ENCODE data around the gene UBXN11. TPM values are rescaled to one million over a fixed set of nuclear protein-coding genes. Genes with fewer than 3 reads are reported as not detected.

Gene UBXN11
- polyA plus RNA-seq, 1 of the 3 experiments (the other 2 are of a cell fraction) = 30.6 TPM

GRCh38 chr1:26286064-26286416 is 20.4 kb downstream of the UBXN11 start:
- no peak overlapping the region for H3K4me2 ChIP-seq
- H3K4me1 ChIP-seq (ENCODE audit: control insufficient read depth in 1 of 2, insufficient read depth in 2 of 2, low read depth in 1 of 2, low read length in 1 of 2) = peaks cover 33% of the 10 kb centered on the region in 2 experiments; a peak in 3 of 4 replicates
- no peak for TF ChIP-seq TCF12 (IDR thresholded peaks at IDR 0.05)
- TF ChIP-seq USF2 (IDR thresholded peaks at IDR 0.05; ENCODE audit: borderline replicate concordance, low read depth, low read length) = no peak
- TF ChIP-seq NRF1 (IDR thresholded peaks at IDR 0.05; ENCODE audit: low read depth, low read length) = no peak
- TF ChIP-seq POLR2AphosphoS5 (IDR thresholded peaks at IDR 0.05; ENCODE audit: low read depth, low read length) = no peak
- no peak for TF ChIP-seq FOXJ3 (CRISPR knock-in tag; IDR thresholded peaks at IDR 0.05)
- no peak for TF ChIP-seq ELF1 (IDR thresholded peaks at IDR 0.05)
- no peak for TF ChIP-seq CTCF (IDR thresholded peaks at IDR 0.05)
- no peak for TF ChIP-seq YY1 (IDR thresholded peaks at IDR 0.05; ENCODE audit: low read depth)
- TF ChIP-seq NFIC (IDR thresholded peaks at IDR 0.05; ENCODE audit: borderline replicate concordance) = no peak
- no peak overlapping the region for H3K9ac ChIP-seq
- no peaks in the 10 kb centered on the region for H3K9me2 ChIP-seq
- H3K27ac ChIP-seq (ENCODE audit: low read depth in 2 of 2, low read length in 1 of 2) = no peak overlapping the region
- CTCF ChIA-PET = interaction anchor here (0.9 to 10.7 kb wide), 24 partner anchors 8 to 241 kb away, joined by 3 to 213 read pairs (median 6); partner anchors contain the start of genes CD52, CEP85, CNKSR1 and LIN28A
- no peak overlapping the region for H3K4me3 ChIP-seq (ENCODE audit: low read depth in 2 of 2, low read length in 1 of 2)
- POLR2A ChIA-PET = no interaction called here
- H2AFZ ChIP-seq (ENCODE audit: low read depth) = no peak overlapping the region
- H3K9me3 ChIP-seq = no peaks in the 10 kb centered on the region
- H3K79me2 ChIP-seq (ENCODE audit: insufficient read depth) = peaks cover 35% of the 10 kb centered on the region
- peaks cover 19% of the 10 kb centered on the region for H3F3A ChIP-seq (replicated peaks; ENCODE audit: insufficient read depth)
- peaks cover 31% of the 10 kb centered on the region for H4K20me1 ChIP-seq (ENCODE audit: insufficient read depth)
- H3K27me3 ChIP-seq (ENCODE audit: insufficient read depth) = no peaks in the 10 kb centered on the region
- peaks cover 6 to 9% of the 10 kb centered on the region in 2 experiments for H3K36me3 ChIP-seq (replicated peaks in 1 of 2; ENCODE audit: control insufficient read depth in 1 of 2, insufficient read depth in 2 of 2, low read length in 1 of 2)
- WGBS (ENCODE audit: low lambda C conversion rate) = 91% methylated on average over 1 of the region's 2 CpGs
- no peak for DNase-seq

GRCh38 chr1:26285366-26286063 is 20.9 kb downstream of the UBXN11 start:
- Histone ChIP-seq H3K9ac (no peak overlapping the region), H3K79me2 (ENCODE audit: insufficient read depth) (peaks cover 40% of the 10 kb centered on the region), H3K4me3 (ENCODE audit: low read depth in 2 of 2, low read length in 1 of 2) (no peak overlapping the region; a peak in 1 of 4 replicates), H3K9me2 (no peaks in the 10 kb centered on the region), H3K9me3 (no peaks in the 10 kb centered on the region), H3K27ac (ENCODE audit: low read depth in 2 of 2, low read length in 1 of 2) (peak overlapping the region in 1 of 2 experiments; percentile 50; a peak in 2 of 4 replicates), H4K20me1 (ENCODE audit: insufficient read depth) (peaks cover 33% of the 10 kb centered on the region), H3K4me2 (peak overlapping the region; percentile 13; the same call in 1 of the 2 replicates), H3F3A (replicated peaks; ENCODE audit: insufficient read depth) (peaks cover 19% of the 10 kb centered on the region), H3K4me1 (ENCODE audit: control insufficient read depth in 1 of 2, insufficient read depth in 2 of 2, low read depth in 1 of 2, low read length in 1 of 2) (peaks cover 33% of the 10 kb centered on the region in 2 experiments; a peak in 3 of 4 replicates), H3K27me3 (ENCODE audit: insufficient read depth) (no peaks in the 10 kb centered on the region), H3K36me3 (replicated peaks in 1 of 2; ENCODE audit: control insufficient read depth in 1 of 2, insufficient read depth in 2 of 2, low read length in 1 of 2) (peaks cover 9 to 11% of the 10 kb centered on the region in 2 experiments), H2AFZ (ENCODE audit: low read depth) (no peak overlapping the region)
- ChIA-PET POLR2A (interaction anchor here (0.5 kb wide), 1 partner anchor 78 kb away, joined by 5 read pairs; no protein-coding TSS in a partner anchor), CTCF (interaction anchor here (0.6 to 10.7 kb wide), 38 partner anchors 9 to 241 kb away, joined by 3 to 213 read pairs (median 5); partner anchors contain the start of genes CD52, CEP85, CNKSR1 and HMGN2)
- peak; percentile 74 for DNase-seq
- WGBS (ENCODE audit: low lambda C conversion rate) = 100% methylated on average over 2 of the region's 19 CpGs
- TF ChIP-seq RAD21 (IDR thresholded peaks at IDR 0.05; ENCODE audit: low read length) (0 out of 2 replicates have a peak, but pooled peaks have one; percentile 18), CTCF (IDR thresholded peaks at IDR 0.05) (peak; percentile 54), JUND (IDR thresholded peaks at IDR 0.05) (no peak)
